ENCODE measurements around the gene CBFA2T3.

- no peak for TF ChIP-seq YY1 (IDR thresholded peaks at IDR 0.05; ENCODE audit: insufficient read depth, insufficient read length)
- TF ChIP-seq ZNF274 (IDR thresholded peaks at IDR 0.05; ENCODE audit: low read depth, low read length) = no peak
- no peak for TF ChIP-seq SUZ12 (IDR thresholded peaks at IDR 0.05; ENCODE audit: extremely low read depth, insufficient read depth, insufficient read length)
Observed at GRCh38 chr16:88922114-88922825, 54.7 kb downstream of the CBFA2T3 start.
